Neural progenitor cell (in vitro differentiated cells): ENCODE results near the gene SFT2D3. TPM values are rescaled to one million over a fixed set of nuclear protein-coding genes. Genes with fewer than 3 reads are reported as not detected.

ENCODE experiments used
- DNase-seq: peaks from one replicate; pipeline ENCODE4 v3.0.0-alpha.2; 2016; ENCODE audit warnings: low spot score
- H2AFZ ChIP-seq: fragments of 200-600 bp; sonication (generic); replicated peaks from 2 replicates; pipeline ENCODE4 v1.6.1; 2016; ENCODE audit warnings: antibody characterized with exemption
- H3F3A ChIP-seq: fragments of 200-600 bp; sonication (generic); 2 replicates; pipeline ENCODE4 v1.6.1; 2016; ENCODE audit warnings: antibody characterized with exemption, low read depth
- H3K27ac ChIP-seq: fragments of 200-600 bp; sonication (generic); 2 replicates; pipeline ENCODE4 v1.5.1; 2016; ENCODE audit warnings: mild to moderate bottlenecking
- H3K27me3 ChIP-seq: fragments of 200-600 bp; sonication (generic); 2 replicates; pipeline ENCODE4 v1.6.1; 2016; ENCODE audit warnings: mild to moderate bottlenecking, moderate library complexity
- H3K36me3 ChIP-seq: fragments of 200-600 bp; sonication (generic); 2 replicates; pipeline ENCODE4 v1.5.1; 2016
- H3K4me1 ChIP-seq: fragments of 200-600 bp; sonication (generic); 2 replicates; pipeline ENCODE4 v1.6.1; 2016; ENCODE audit warnings: mixed run types
- H3K4me2 ChIP-seq: fragments of 200-600 bp; sonication (generic); 2 replicates; pipeline ENCODE4 v1.6.1; 2016
- H3K4me3 ChIP-seq: fragments of 200-600 bp; sonication (generic); 2 replicates; pipeline ENCODE4 v1.5.1; 2016
- H3K79me2 ChIP-seq: fragments of 200-600 bp; sonication (generic); 2 replicates; pipeline ENCODE4 v1.6.1; 2016; ENCODE audit warnings: low read depth
- H3K9ac ChIP-seq: fragments of 200-600 bp; sonication (generic); 2 replicates; pipeline ENCODE4 v1.6.1; 2016
- H3K9me3 ChIP-seq: fragments of 200-600 bp; sonication (generic); 2 replicates; pipeline ENCODE4 v1.5.1; 2016; ENCODE audit warnings: low read depth
- H4K20me1 ChIP-seq: fragments of 200-600 bp; sonication (generic); 2 replicates; pipeline ENCODE4 v1.6.1; 2016; ENCODE audit warnings: low read depth
- H3K27ac Mint-ChIP-seq: 3 replicates; pipeline ENCODE4 v1.8.0; 2021; ENCODE audit warnings: mixed read lengths
- H3K27me3 Mint-ChIP-seq: 2 replicates; pipeline ENCODE4 v1.8.0; 2022; ENCODE audit warnings: low read depth, mild to moderate bottlenecking, inconsistent platforms, moderate library complexity, mixed read lengths; ENCODE audit not compliant: insufficient read depth
- H3K36me3 Mint-ChIP-seq: 3 replicates; pipeline ENCODE4 v1.8.0; 2021; ENCODE audit warnings: mixed read lengths
- H3K4me1 Mint-ChIP-seq: 3 replicates; pipeline ENCODE4 v1.8.0; 2021; ENCODE audit warnings: mixed read lengths
- H3K4me3 Mint-ChIP-seq: 3 replicates; pipeline ENCODE4 v1.8.0; 2021; ENCODE audit warnings: mild to moderate bottlenecking, moderate library complexity, mixed read lengths
- H3K9me3 Mint-ChIP-seq: 3 replicates; pipeline ENCODE4 v1.8.0; 2020; ENCODE audit warnings: mixed read lengths
- CTCF ChIP-seq: fragments of 200-600 bp; sonication (generic); IDR thresholded peaks from 2 replicates; pipeline ENCODE4 v1.5.1; 2017; ENCODE audit warnings: antibody characterized with exemption, mild to moderate bottlenecking
- EZH2 ChIP-seq: fragments of 200-600 bp; sonication (generic); IDR thresholded peaks from 2 replicates; pipeline ENCODE4 v1.6.1; 2017; ENCODE audit warnings: antibody characterized with exemption, mild to moderate bottlenecking, moderate library complexity
- EZH2phosphoT487 ChIP-seq: fragments of 200-600 bp; sonication (generic); IDR thresholded peaks from 2 replicates; pipeline ENCODE4 v1.6.1; 2017; ENCODE audit warnings: antibody characterized with exemption
- total RNA-seq: library from RNA; depleted of rRNA; stranded (reverse); fragments of >200 nt; gene quantifications from 2 replicates; pipeline ENCODE4 v1.2.3, GENCODE V29; 2015; ENCODE audit warnings: low replicate concordance

Gene SFT2D3
- total RNA-seq, 1 donor from 2014 or later = 30.6 TPM

DNA sequence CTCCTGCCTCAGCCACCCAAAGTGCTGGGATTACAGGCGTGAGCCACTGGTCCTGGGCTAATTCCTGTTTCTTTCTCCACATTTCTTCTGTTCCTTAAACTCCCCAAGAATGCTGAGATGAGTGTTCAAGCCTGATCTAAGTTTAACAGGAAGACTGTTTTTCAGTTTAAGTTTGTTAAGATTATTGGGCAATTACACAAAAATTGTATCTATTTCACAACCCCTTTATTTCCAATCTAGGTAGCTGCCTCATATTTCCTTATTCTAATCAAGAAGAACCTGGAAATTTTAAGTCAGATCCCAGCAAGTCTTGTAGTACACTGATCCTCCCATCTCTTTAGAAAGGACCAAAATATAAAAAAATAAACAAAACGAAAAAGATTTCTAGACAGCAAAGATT lies 11.7 kb downstream of the SFT2D3 start:
- Histone ChIP-seq H3K4me1 (peaks cover 17% of the 10 kb centered on the region), H3K36me3 (peaks cover 6% of the 10 kb centered on the region), H3K4me3 (no peak overlapping the region), H3K79me2 (no peaks in the 10 kb centered on the region), H3K27me3 (no peaks in the 10 kb centered on the region), H3F3A (peaks cover 8% of the 10 kb centered on the region), H4K20me1 (no peaks in the 10 kb centered on the region), H3K9me3 (no peaks in the 10 kb centered on the region), H2AFZ (no peak overlapping the region), H3K9ac (no peak overlapping the region), H3K27ac (no peak overlapping the region), H3K4me2 (no peak overlapping the region)
- H3K4me3 Mint-ChIP-seq = no peak overlapping the region
- peaks cover 8% of the 10 kb centered on the region for H3K36me3 Mint-ChIP-seq
- no peak overlapping the region for H3K27ac Mint-ChIP-seq
- no peak for DNase-seq
- peaks cover 3% of the 10 kb centered on the region for H3K27me3 Mint-ChIP-seq
- no peaks in the 10 kb centered on the region for H3K4me1 Mint-ChIP-seq
- TF ChIP-seq EZH2phosphoT487 (no peak), EZH2 (no peak), CTCF (no peak)
- no peaks in the 10 kb centered on the region for H3K9me3 Mint-ChIP-seq

DNA sequence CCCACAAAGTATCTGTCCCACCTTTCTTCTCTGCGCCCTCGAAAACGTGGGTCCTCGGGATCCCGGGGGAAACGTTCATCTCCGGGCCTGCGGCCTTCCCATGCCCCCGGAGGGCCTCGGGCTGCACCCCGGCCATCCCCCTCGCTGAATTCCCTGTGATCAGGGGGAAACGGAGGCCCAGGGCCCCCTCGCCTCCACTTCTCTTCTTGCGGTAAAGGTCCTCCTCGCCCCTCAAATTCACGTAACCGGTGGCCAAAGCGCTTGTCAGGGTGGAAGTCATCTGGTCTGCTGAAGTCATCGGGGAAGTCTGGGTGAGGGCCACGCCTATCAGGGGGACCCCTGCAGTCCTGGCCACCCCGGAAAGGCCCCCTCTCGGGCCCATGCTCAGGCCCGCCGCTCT lies 12.3 kb downstream of the SFT2D3 start:
- Histone ChIP-seq H3K4me2 (no peak overlapping the region), H4K20me1 (no peaks in the 10 kb centered on the region), H3K79me2 (no peaks in the 10 kb centered on the region), H3K27me3 (no peaks in the 10 kb centered on the region), H3K9ac (no peak overlapping the region), H3K9me3 (no peaks in the 10 kb centered on the region), H3K4me3 (no peak overlapping the region), H3F3A (peaks cover 8% of the 10 kb centered on the region), H3K36me3 (peaks cover 6% of the 10 kb centered on the region), H3K27ac (no peak overlapping the region), H3K4me1 (peaks cover 17% of the 10 kb centered on the region), H2AFZ (no peak overlapping the region)
- Mint-ChIP-seq H3K4me1 (no peaks in the 10 kb centered on the region), H3K36me3 (peaks cover 10% of the 10 kb centered on the region), H3K4me3 (no peak overlapping the region), H3K27ac (no peak overlapping the region), H3K27me3 (peaks cover 3% of the 10 kb centered on the region), H3K9me3 (no peaks in the 10 kb centered on the region)
- DNase-seq = no peak
- TF ChIP-seq CTCF = no peak
- no peak for TF ChIP-seq EZH2phosphoT487
- TF ChIP-seq EZH2 = no peak

GRCh38 chr2:127715778-127716449 lies 14.6 kb downstream of the SFT2D3 start:
- TF ChIP-seq EZH2phosphoT487 (no peak), CTCF (no peak), EZH2 (no peak)
- Histone ChIP-seq H3K27me3 (no peaks in the 10 kb centered on the region), H2AFZ (no peak overlapping the region), H3K9ac (no peak overlapping the region), H3F3A (peaks cover 8% of the 10 kb centered on the region), H3K27ac (peak overlapping the region; percentile 54), H3K9me3 (no peaks in the 10 kb centered on the region), H4K20me1 (no peaks in the 10 kb centered on the region), H3K4me1 (peaks cover 17% of the 10 kb centered on the region), H3K79me2 (no peaks in the 10 kb centered on the region), H3K4me2 (peak overlapping the region; percentile 16), H3K4me3 (no peak overlapping the region), H3K36me3 (peaks cover 6% of the 10 kb centered on the region)
- H3K4me3 Mint-ChIP-seq = no peak overlapping the region
- H3K27ac Mint-ChIP-seq = peak overlapping the region; percentile 55
- peaks cover 17% of the 10 kb centered on the region for H3K36me3 Mint-ChIP-seq
- no peaks in the 10 kb centered on the region for H3K4me1 Mint-ChIP-seq
- no peaks in the 10 kb centered on the region for H3K9me3 Mint-ChIP-seq
- peaks cover 2% of the 10 kb centered on the region for H3K27me3 Mint-ChIP-seq
- DNase-seq = peak; percentile 21
